Measurements from ENCODE around the gene LMNB1. TPM values are rescaled to one million over a fixed set of nuclear protein-coding genes. Genes with fewer than 3 reads are reported as not detected.
"Not testable (repeated sequence)": the region's sequence is repeated elsewhere in the genome, so short reads cannot be mapped to it uniquely, and the experiment has no call there.

The LMNB1 gene
- total RNA-seq, 1 experiment from 2014 or later, result 211 TPM

DNA sequence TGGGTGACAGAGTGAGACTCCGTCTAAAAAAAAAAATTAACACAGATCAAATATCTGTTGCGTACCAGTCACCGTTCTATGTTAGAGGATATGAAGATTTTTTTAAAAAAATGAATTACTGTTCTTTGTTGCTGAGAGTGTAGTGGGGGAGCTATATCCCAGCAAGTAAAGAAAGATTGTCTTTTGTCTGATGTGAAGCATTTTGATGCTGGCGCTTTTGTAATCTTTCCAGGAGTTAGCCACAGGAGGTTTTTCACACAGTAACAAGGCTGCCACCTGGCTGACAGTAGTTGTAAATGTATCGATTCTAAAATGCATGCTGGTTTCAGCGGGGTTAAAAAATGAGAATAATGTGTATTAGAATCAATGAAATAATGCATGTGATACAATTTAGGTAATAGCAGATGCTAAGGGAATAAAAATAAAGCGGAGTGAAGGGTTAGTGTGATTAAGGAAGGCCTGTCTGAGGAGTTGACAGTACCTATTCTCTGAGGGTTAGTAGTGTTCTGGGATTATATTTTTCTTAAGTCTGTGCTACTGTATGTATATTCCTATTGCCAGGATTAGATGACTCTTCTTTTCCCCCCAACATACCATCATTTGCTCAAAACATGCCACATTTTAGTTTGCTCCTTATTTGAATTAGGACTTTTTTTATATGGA, 3.4 kb downstream of the LMNB1 start:
- Histone ChIP-seq H3K4me2 (ENCODE audit: insufficient read depth, insufficient read length, low read length) (no peak overlapping the region), H3K9me3 (ENCODE audit: control insufficient read depth, low read depth, low read length) (no peaks in the 10 kb centered on the region), H3K9ac (ENCODE audit: extremely low read depth, insufficient read length, low read length) (no peak overlapping the region), H3K27me3 (ENCODE audit: insufficient read depth, low read length) (no peaks in the 10 kb centered on the region), H2BK12ac (ENCODE audit: insufficient read length, low read depth, low read length) (no peak overlapping the region), H3K18ac (ENCODE audit: insufficient read length, low read depth, low read length) (no peak overlapping the region), H3K4me1 (ENCODE audit: insufficient read depth, low read length) (no peaks in the 10 kb centered on the region), H2BK20ac (ENCODE audit: low read depth, low read length, poor library complexity, severe bottlenecking) (no peak overlapping the region), H2AFZ (ENCODE audit: low read length) (no peak overlapping the region), H3T11ph (ENCODE audit: low read length) (no peak overlapping the region), H3K27ac (ENCODE audit: insufficient read length, low read depth, low read length) (no peak overlapping the region), H3K56ac (ENCODE audit: insufficient read length, low read depth, low read length) (no peak overlapping the region), H3K79me1 (ENCODE audit: insufficient read depth, low read depth, low read length, poor library complexity, severe bottlenecking) (no peaks in the 10 kb centered on the region), H4K91ac (ENCODE audit: insufficient read length, low read depth, low read length) (no peak overlapping the region), H3K14ac (ENCODE audit: insufficient read depth, low read length) (no peak overlapping the region), H3K79me2 (ENCODE audit: insufficient read depth, low read length) (peaks cover 47% of the 10 kb centered on the region), H2AK5ac (ENCODE audit: insufficient read length, low read length) (no peak overlapping the region), H3K23ac (ENCODE audit: insufficient read length, low read depth, low read length) (no peak overlapping the region), H3K4ac (ENCODE audit: low read depth, low read length) (no peak overlapping the region), H2BK5ac (ENCODE audit: insufficient read length, low read length) (no peak overlapping the region), H2BK120ac (ENCODE audit: low read depth, low read length, poor library complexity, severe bottlenecking) (no peak overlapping the region), H3K23me2 (ENCODE audit: insufficient read length, low read depth, low read length, poor library complexity, severe bottlenecking) (peaks cover 10% of the 10 kb centered on the region), H4K20me1 (ENCODE audit: control insufficient read depth, insufficient read depth, insufficient read length) (peaks cover 5% of the 10 kb centered on the region), H4K8ac (replicated peaks; ENCODE audit: insufficient read length, low read depth, low read length) (no peak overlapping the region), H4K5ac (ENCODE audit: insufficient read length, low read depth, low read length) (no peak overlapping the region), H2BK15ac (ENCODE audit: low read depth, low read length) (no peak overlapping the region)
- H3K36me3 Mint-ChIP-seq (ENCODE audit: insufficient read depth in 1 of 3, low read depth in 3 of 3), result peaks cover 3 to 24% (median 17%) of the 10 kb centered on the region in 3 experiments
- TF ChIP-seq, protein P1, sequence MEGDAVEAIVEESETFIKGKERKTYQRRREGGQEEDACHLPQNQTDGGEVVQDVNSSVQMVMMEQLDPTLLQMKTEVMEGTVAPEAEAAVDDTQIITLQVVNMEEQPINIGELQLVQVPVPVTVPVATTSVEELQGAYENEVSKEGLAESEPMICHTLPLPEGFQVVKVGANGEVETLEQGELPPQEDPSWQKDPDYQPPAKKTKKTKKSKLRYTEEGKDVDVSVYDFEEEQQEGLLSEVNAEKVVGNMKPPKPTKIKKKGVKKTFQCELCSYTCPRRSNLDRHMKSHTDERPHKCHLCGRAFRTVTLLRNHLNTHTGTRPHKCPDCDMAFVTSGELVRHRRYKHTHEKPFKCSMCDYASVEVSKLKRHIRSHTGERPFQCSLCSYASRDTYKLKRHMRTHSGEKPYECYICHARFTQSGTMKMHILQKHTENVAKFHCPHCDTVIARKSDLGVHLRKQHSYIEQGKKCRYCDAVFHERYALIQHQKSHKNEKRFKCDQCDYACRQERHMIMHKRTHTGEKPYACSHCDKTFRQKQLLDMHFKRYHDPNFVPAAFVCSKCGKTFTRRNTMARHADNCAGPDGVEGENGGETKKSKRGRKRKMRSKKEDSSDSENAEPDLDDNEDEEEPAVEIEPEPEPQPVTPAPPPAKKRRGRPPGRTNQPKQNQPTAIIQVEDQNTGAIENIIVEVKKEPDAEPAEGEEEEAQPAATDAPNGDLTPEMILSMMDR (conservative IDR thresholded peaks at IDR 0.05), result peak; percentile 79
- DNase-seq, result peak; percentile 39
- H3K27ac Mint-ChIP-seq, result peak overlapping the region in 2 of 3 experiments; percentile 33 to 37; a peak in 4 of 7 replicates
- H3K27me3 Mint-ChIP-seq (ENCODE audit: low read depth), result no peaks in the 10 kb centered on the region; the same call in 1 of the 2 replicates
- H3K4me1 Mint-ChIP-seq, result peaks cover 24 to 25% of the 10 kb centered on the region in 2 experiments
- peak overlapping the region; percentile 91 to 96 for H3K4me3 Mint-ChIP-seq
- no peaks in the 10 kb centered on the region; a peak in 1 of 5 replicates for H3K9me3 Mint-ChIP-seq
- no CpG with 5 or more reads among the region's 7 CpGs for WGBS (ENCODE audit: extremely low coverage, insufficient read length, low lambda C conversion rate)

DNA sequence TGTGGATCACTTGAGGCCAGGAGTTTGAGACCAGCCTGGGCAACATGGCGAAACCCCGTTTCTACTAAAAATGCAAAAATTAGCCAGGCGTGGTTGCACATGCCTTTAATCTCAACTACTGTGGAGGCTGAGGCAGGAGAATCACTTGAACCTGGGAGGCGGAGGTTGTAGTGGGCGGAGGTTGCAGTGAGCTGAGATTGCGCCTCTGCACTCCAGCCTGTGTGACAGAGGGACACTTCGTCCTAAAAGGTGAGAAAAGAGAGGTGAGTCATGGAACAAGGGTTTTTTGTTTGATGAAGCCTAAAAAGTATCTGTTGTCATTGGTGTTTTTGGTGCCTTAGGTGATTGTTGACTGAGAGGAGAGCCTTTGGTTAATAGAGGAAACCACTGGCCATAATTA, 11.5 kb downstream of the LMNB1 start:
- Mint-ChIP-seq H3K4me1 (peaks cover 30 to 38% of the 10 kb centered on the region in 2 experiments), H3K27ac (peak overlapping the region in 2 of 3 experiments; percentile 17 to 31; a peak in 2 of 7 replicates), H3K36me3 (ENCODE audit: insufficient read depth in 1 of 3, low read depth in 3 of 3) (peaks cover 3 to 17% (median 9%) of the 10 kb centered on the region in 3 experiments; a peak in 6 of 7 replicates)
- H3K9ac ChIP-seq (ENCODE audit: extremely low read depth, insufficient read length, low read length); H3K4me2 ChIP-seq (ENCODE audit: insufficient read depth, insufficient read length, low read length); H2AK5ac ChIP-seq (ENCODE audit: insufficient read length, low read length); H4K20me1 ChIP-seq (ENCODE audit: control insufficient read depth, insufficient read depth, insufficient read length); H3K18ac ChIP-seq (ENCODE audit: insufficient read length, low read depth, low read length); H3K23me2 ChIP-seq (ENCODE audit: insufficient read length, low read depth, low read length, poor library complexity, severe bottlenecking); H4K5ac ChIP-seq (ENCODE audit: insufficient read length, low read depth, low read length); H3K4me3 Mint-ChIP-seq; H4K91ac ChIP-seq (ENCODE audit: insufficient read length, low read depth, low read length); H3K23ac ChIP-seq (ENCODE audit: insufficient read length, low read depth, low read length); H2BK12ac ChIP-seq (ENCODE audit: insufficient read length, low read depth, low read length); H4K8ac ChIP-seq (replicated peaks; ENCODE audit: insufficient read length, low read depth, low read length); H3K27ac ChIP-seq (ENCODE audit: insufficient read length, low read depth, low read length); H2BK120ac ChIP-seq (ENCODE audit: low read depth, low read length, poor library complexity, severe bottlenecking); H2BK5ac ChIP-seq (ENCODE audit: insufficient read length, low read length); DNase-seq; H3K4me1 ChIP-seq (ENCODE audit: insufficient read depth, low read length); H2AFZ ChIP-seq (ENCODE audit: low read length); H3K9me3 Mint-ChIP-seq; H3T11ph ChIP-seq (ENCODE audit: low read length); H3K14ac ChIP-seq (ENCODE audit: insufficient read depth, low read length); H3K9me3 ChIP-seq (ENCODE audit: control insufficient read depth, low read depth, low read length); H3K4ac ChIP-seq (ENCODE audit: low read depth, low read length); H3K27me3 ChIP-seq (ENCODE audit: insufficient read depth, low read length); H2BK15ac ChIP-seq (ENCODE audit: low read depth, low read length); H2BK20ac ChIP-seq (ENCODE audit: low read depth, low read length, poor library complexity, severe bottlenecking); H3K27me3 Mint-ChIP-seq (ENCODE audit: low read depth); H3K56ac ChIP-seq (ENCODE audit: insufficient read length, low read depth, low read length): not testable (repeated sequence)
- WGBS (ENCODE audit: extremely low coverage, insufficient read length, low lambda C conversion rate), result no CpG with 5 or more reads among the region's 7 CpGs
- Histone ChIP-seq H3K79me1 (ENCODE audit: insufficient read depth, low read depth, low read length, poor library complexity, severe bottlenecking) (peaks cover 19% of the 10 kb centered on the region), H3K79me2 (ENCODE audit: insufficient read depth, low read length) (peaks cover 64% of the 10 kb centered on the region)

Measured in H9 (cell line).